ENCODE results near the gene RAB40B.

The RAB40B gene

DNA sequence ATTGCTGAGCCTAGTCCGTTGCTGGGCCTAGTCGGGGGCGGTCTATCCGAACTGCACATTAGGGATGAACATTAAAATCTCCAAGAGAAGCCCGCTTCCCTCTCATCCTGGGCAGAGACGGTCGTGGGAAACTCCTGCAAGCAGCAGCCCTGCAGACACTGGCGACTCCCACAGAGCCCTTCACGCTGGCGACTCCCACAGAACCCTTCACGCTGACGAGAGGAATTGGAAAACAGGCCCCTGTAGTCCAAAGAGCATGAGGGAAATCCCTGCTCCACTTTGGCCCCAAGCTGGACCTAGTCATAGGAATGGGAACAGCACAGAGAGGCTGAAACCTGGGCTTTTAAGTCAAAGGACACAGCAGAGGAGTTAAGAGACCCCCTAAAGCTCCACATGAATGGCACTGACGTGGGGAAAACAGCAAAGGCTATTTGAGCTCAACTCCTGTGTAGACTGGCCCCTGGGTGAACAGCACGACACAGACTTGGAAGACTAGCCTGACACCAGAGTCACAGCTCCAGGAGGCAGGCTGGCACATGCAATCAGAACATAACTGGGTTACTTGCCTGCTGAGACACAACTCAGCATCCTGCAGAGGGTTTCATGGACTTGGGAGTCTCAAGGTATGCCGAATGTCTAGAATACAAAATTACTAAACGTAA, 92.4 kb downstream of the RAB40B start:
- intact Hi-C loops (cut with DNase I), result no loop called here

More for the DNA sequence above, 92.4 kb downstream of the RAB40B start:
- DNase-seq, result no peak
